Mesendoderm (in vitro differentiated cells): ENCODE measurements around the gene TANC1.

Source experiments
- DNase-seq: peaks from one replicate; pipeline ENCODE4 v3.0.0; 2013
- H2AK5ac ChIP-seq: 2 replicates; pipeline ENCODE4 v1.6.1; 2013; ENCODE audit warnings: low read length, inconsistent platforms
- H2BK120ac ChIP-seq: 2 replicates; pipeline ENCODE4 v1.6.1; 2013; ENCODE audit warnings: low read depth, mild to moderate bottlenecking, low read length, moderate library complexity, mixed read lengths
- H2BK15ac ChIP-seq: replicated peaks from 2 replicates; pipeline ENCODE4 v1.6.1; 2013; ENCODE audit warnings: low read depth, mild to moderate bottlenecking, moderate library complexity
- H2BK5ac ChIP-seq: 2 replicates; pipeline ENCODE4 v1.6.1; 2013; ENCODE audit warnings: low read length, inconsistent platforms
- H3K18ac ChIP-seq: 2 replicates; pipeline ENCODE4 v1.6.1; 2013; ENCODE audit warnings: mild to moderate bottlenecking, low read length, mixed read lengths
- H3K23ac ChIP-seq: one replicate; pipeline ENCODE4 v1.6.1; 2013; ENCODE audit warnings: low read length
- H3K27ac ChIP-seq: 2 replicates; pipeline ENCODE4 v1.5.1; 2013; ENCODE audit warnings: low read depth, mild to moderate bottlenecking, inconsistent platforms, low read length, moderate library complexity
- H3K27me3 ChIP-seq: 2 replicates; pipeline ENCODE4 v1.6.1; 2013; ENCODE audit warnings: low read length, control low read depth, mild to moderate bottlenecking, inconsistent platforms; ENCODE audit not compliant: insufficient read depth, poor library complexity
- H3K36me3 ChIP-seq: 2 replicates; pipeline ENCODE4 v1.6.1; 2013; ENCODE audit warnings: low read length, inconsistent platforms; ENCODE audit not compliant: control insufficient read depth, insufficient read depth
- H3K4ac ChIP-seq: one replicate; pipeline ENCODE4 v1.6.1; 2013; ENCODE audit warnings: low read depth, mild to moderate bottlenecking, low read length, moderate library complexity
- H3K4me1 ChIP-seq: 2 replicates; pipeline ENCODE4 v1.6.1; 2013; ENCODE audit warnings: low read depth, low read length, inconsistent platforms; ENCODE audit not compliant: control insufficient read depth
- H3K4me2 ChIP-seq: 2 replicates; pipeline ENCODE4 v1.6.1; 2013; ENCODE audit warnings: low read length
- H3K4me3 ChIP-seq: 2 replicates; pipeline ENCODE4 v1.5.1; 2013; ENCODE audit warnings: mild to moderate bottlenecking, low read length
- H3K56ac ChIP-seq: one replicate; pipeline ENCODE4 v1.6.1; 2013; ENCODE audit warnings: low read length
- H3K79me1 ChIP-seq: 2 replicates; pipeline ENCODE4 v1.6.1; 2013; ENCODE audit warnings: low read length, inconsistent platforms
- H3K79me2 ChIP-seq: 2 replicates; pipeline ENCODE4 v1.6.1; 2013; ENCODE audit warnings: mild to moderate bottlenecking, low read length; ENCODE audit not compliant: control insufficient read depth, insufficient read depth
- H3K9ac ChIP-seq: 2 replicates; pipeline ENCODE4 v1.6.1; 2013; ENCODE audit warnings: low read length, inconsistent platforms
- H4K5ac ChIP-seq: one replicate; pipeline ENCODE4 v1.6.1; 2013; ENCODE audit warnings: low read length
- H4K8ac ChIP-seq: one replicate; pipeline ENCODE4 v1.6.1; 2013; ENCODE audit warnings: low read depth, mild to moderate bottlenecking, control low read depth, low read length, moderate library complexity
- WGBS: extraction: QIAGEN DNeasy Blood & Tissue Kit; methylation state at CpG from one replicate; pipeline ENCODE4 v1.1.7; 2013; ENCODE audit warnings: low lambda C conversion rate, missing lambda C conversion rate; ENCODE audit not compliant: insufficient coverage; ENCODE audit errors: extremely low coverage; 5-methylcytosine and 5-hydroxymethylcytosine counted together

Gene TANC1

DNA sequence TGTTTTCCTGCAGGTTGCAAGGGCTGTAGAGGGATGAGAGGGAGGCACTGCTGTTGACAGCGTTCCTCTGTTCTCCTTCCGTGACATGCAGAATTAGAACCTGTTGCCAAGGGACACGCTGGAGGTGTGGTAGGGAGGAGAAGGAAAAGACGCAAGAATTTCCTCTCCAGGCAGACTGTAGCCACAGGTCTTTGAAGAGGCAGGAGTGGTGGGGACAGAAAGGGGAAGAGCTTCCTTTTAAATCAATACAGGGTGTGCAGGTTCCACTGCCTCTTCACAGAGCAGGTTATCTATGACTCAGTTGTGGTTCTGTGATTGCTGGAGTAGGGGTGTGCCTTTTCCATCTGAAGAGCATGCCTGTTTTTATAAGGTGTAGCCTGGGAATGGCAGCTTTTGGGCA lies 185.0 kb downstream of the TANC1 start:
- H2BK120ac ChIP-seq, result no peak overlapping the region
- H3K79me1 ChIP-seq, result no peaks in the 10 kb centered on the region
- H4K8ac ChIP-seq, result no peak overlapping the region
- H2AK5ac ChIP-seq, result no peak overlapping the region
- H3K4me1 ChIP-seq, result no peaks in the 10 kb centered on the region
- no peak overlapping the region for H3K9ac ChIP-seq
- no peak overlapping the region for H3K4ac ChIP-seq
- no CpG with 5 or more reads among the region's 4 CpGs for WGBS
- no peaks in the 10 kb centered on the region for H3K27me3 ChIP-seq
- H3K4me2 ChIP-seq, result no peak overlapping the region
- H3K18ac ChIP-seq, result no peak overlapping the region
- no peak overlapping the region for H4K5ac ChIP-seq
- no peak overlapping the region for H3K23ac ChIP-seq
- no peaks in the 10 kb centered on the region for H3K79me2 ChIP-seq
- H2BK5ac ChIP-seq, result no peak overlapping the region
- no peak for DNase-seq
- no peak overlapping the region for H2BK15ac ChIP-seq
- H3K27ac ChIP-seq, result no peak overlapping the region
- H3K56ac ChIP-seq, result no peak overlapping the region
- no peak overlapping the region for H3K4me3 ChIP-seq
- H3K36me3 ChIP-seq, result no peaks in the 10 kb centered on the region

DNA sequence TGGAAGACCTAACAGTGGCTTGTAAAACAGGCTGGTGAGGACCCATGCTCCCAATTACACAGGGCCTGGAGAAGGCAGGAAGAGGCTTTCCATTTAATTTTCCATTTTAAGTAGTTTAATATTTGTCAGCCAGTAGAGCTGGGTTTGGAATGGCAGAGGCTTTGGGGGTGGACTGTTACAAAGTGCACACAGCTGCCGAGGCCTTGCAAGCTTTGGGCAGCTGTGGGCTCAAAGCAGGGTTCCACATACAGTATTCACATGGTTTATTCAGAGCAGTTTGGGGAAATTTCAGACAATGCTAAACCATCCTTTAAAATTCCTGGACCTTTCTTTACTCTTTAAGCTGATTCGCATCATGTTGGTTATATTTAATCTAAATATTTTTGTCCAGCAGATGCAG lies 185.5 kb downstream of the TANC1 start:
- Histone ChIP-seq H3K27ac (no peak overlapping the region), H3K79me1 (no peaks in the 10 kb centered on the region), H3K36me3 (no peaks in the 10 kb centered on the region), H3K79me2 (no peaks in the 10 kb centered on the region), H3K4me2 (no peak overlapping the region), H3K9ac (no peak overlapping the region), H4K8ac (no peak overlapping the region), H2BK5ac (no peak overlapping the region), H2BK120ac (no peak overlapping the region), H4K5ac (no peak overlapping the region), H2BK15ac (no peak overlapping the region), H3K56ac (no peak overlapping the region), H3K18ac (no peak overlapping the region), H3K4ac (no peak overlapping the region), H2AK5ac (no peak overlapping the region), H3K23ac (no peak overlapping the region), H3K4me3 (no peak overlapping the region), H3K4me1 (no peaks in the 10 kb centered on the region), H3K27me3 (no peaks in the 10 kb centered on the region)
- no peak for DNase-seq
- WGBS, result no CpG with 5 or more reads among the region's 2 CpGs

DNA sequence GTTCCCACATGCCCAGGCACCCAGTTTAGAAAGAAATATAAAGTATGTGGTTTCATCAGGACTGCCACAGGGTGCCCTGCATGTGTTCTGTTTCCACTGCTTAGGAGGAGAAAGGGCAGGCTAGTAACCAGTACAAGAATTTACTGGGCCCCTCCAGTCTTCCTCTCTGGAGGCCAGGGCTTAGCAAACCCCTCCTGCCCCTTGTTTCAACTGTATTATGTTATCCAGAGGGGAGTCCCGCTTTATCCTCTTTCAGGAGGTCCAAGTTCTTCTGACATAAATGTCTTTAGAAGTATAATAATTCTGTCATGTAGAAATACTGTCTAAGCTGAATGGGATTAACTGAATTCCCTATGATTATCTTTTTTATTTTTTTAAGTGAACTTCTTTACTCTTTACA lies 185.9 kb downstream of the TANC1 start:
- no peak overlapping the region for H3K4me3 ChIP-seq
- no peak overlapping the region for H2BK120ac ChIP-seq
- no peak overlapping the region for H4K5ac ChIP-seq
- H3K4ac ChIP-seq, result no peak overlapping the region
- no peaks in the 10 kb centered on the region for H3K79me1 ChIP-seq
- H4K8ac ChIP-seq, result no peak overlapping the region
- no peaks in the 10 kb centered on the region for H3K79me2 ChIP-seq
- no peaks in the 10 kb centered on the region for H3K36me3 ChIP-seq
- H2AK5ac ChIP-seq, result no peak overlapping the region
- no CpG with 5 or more reads among the region's 1 CpG for WGBS
- H3K4me2 ChIP-seq, result no peak overlapping the region
- no peak overlapping the region for H2BK5ac ChIP-seq
- H3K23ac ChIP-seq, result no peak overlapping the region
- H3K9ac ChIP-seq, result no peak overlapping the region
- H3K4me1 ChIP-seq, result no peaks in the 10 kb centered on the region
- H3K56ac ChIP-seq, result no peak overlapping the region
- no peak overlapping the region for H2BK15ac ChIP-seq
- no peaks in the 10 kb centered on the region for H3K27me3 ChIP-seq
- no peak overlapping the region for H3K27ac ChIP-seq
- no peak overlapping the region for H3K18ac ChIP-seq
- no peak for DNase-seq

GRCh38 chr2:159155320-159155719 lies 186.9 kb downstream of the TANC1 start:
- Histone ChIP-seq H2AK5ac (no peak overlapping the region), H3K4ac (no peak overlapping the region), H3K36me3 (no peaks in the 10 kb centered on the region), H2BK120ac (no peak overlapping the region), H3K27ac (peak overlapping the region; percentile 36), H3K18ac (no peak overlapping the region), H3K4me1 (no peaks in the 10 kb centered on the region), H3K79me2 (no peaks in the 10 kb centered on the region), H2BK15ac (no peak overlapping the region), H3K56ac (no peak overlapping the region), H3K9ac (no peak overlapping the region), H3K27me3 (no peaks in the 10 kb centered on the region), H4K8ac (no peak overlapping the region), H3K79me1 (no peaks in the 10 kb centered on the region), H2BK5ac (no peak overlapping the region), H4K5ac (no peak overlapping the region), H3K23ac (no peak overlapping the region), H3K4me2 (no peak overlapping the region), H3K4me3 (no peak overlapping the region)
- DNase-seq, result peak; percentile 53
- no CpG with 5 or more reads among the region's 6 CpGs for WGBS

DNA sequence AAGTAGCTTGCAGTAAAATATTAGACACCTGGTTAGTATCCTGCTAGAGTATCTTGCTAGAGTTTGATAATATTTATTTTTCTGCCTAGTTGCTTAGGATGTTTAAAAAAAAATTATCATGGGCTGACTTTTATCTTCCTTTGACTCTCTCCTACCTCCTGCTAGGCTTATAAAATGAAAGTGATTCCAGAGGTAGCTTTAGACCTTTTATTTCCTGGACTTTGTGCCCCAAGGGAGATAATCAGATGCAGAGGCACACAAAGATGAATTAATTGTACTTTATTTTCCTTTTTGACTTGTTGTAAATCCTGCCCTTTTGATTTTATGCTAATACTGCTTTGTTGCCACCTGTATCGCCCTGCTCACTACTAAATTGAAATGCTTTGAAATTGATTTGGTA lies 187.4 kb downstream of the TANC1 start:
- Histone ChIP-seq H3K27me3 (no peaks in the 10 kb centered on the region), H2AK5ac (no peak overlapping the region), H3K79me1 (no peaks in the 10 kb centered on the region), H2BK120ac (no peak overlapping the region), H3K36me3 (no peaks in the 10 kb centered on the region), H3K79me2 (no peaks in the 10 kb centered on the region), H3K27ac (no peak overlapping the region), H3K4me1 (no peaks in the 10 kb centered on the region), H4K5ac (no peak overlapping the region), H2BK15ac (no peak overlapping the region), H3K4me3 (no peak overlapping the region), H3K4ac (no peak overlapping the region), H3K4me2 (no peak overlapping the region), H3K18ac (no peak overlapping the region), H3K56ac (no peak overlapping the region), H3K23ac (no peak overlapping the region), H3K9ac (no peak overlapping the region), H2BK5ac (no peak overlapping the region), H4K8ac (no peak overlapping the region)
- no peak for DNase-seq
- no CpG with 5 or more reads among the region's 1 CpG for WGBS

DNA sequence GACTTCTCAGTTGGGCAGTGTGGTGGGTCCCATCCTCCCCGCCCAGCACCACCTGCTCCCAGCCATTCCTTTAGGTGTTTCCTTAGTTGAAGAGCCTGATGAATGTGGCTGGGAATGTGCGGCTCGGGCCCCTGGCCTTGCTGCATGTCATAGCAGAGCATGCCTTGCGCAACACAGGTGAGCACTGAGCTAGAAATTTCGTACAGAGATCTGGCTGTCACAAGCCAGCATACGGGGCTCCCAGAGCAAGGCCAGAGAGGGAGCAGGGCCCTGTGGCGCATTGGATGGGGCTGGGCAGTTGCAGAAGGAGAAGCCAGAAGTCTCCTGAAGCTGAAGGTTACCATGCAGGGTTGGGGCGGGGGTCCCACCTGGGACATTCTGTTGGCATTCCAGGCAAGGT lies 188.4 kb downstream of the TANC1 start:
- no peak overlapping the region for H2BK15ac ChIP-seq
- no peak overlapping the region for H2AK5ac ChIP-seq
- no peak overlapping the region for H3K9ac ChIP-seq
- no peak overlapping the region for H3K27ac ChIP-seq
- no peak overlapping the region for H3K4me3 ChIP-seq
- H3K4ac ChIP-seq, result no peak overlapping the region
- H3K23ac ChIP-seq, result no peak overlapping the region
- WGBS, result no CpG with 5 or more reads among the region's 8 CpGs
- no peak overlapping the region for H3K4me2 ChIP-seq
- no peak overlapping the region for H3K18ac ChIP-seq
- no peaks in the 10 kb centered on the region for H3K79me1 ChIP-seq
- H2BK120ac ChIP-seq, result no peak overlapping the region
- no peak overlapping the region for H4K5ac ChIP-seq
- no peak overlapping the region for H4K8ac ChIP-seq
- H2BK5ac ChIP-seq, result no peak overlapping the region
- H3K56ac ChIP-seq, result no peak overlapping the region
- no peaks in the 10 kb centered on the region for H3K4me1 ChIP-seq
- no peak for DNase-seq
- H3K79me2 ChIP-seq, result no peaks in the 10 kb centered on the region
- H3K27me3 ChIP-seq, result no peaks in the 10 kb centered on the region
- H3K36me3 ChIP-seq, result no peaks in the 10 kb centered on the region
